ENCODE measurements around the gene PLAU.
A peak's percentile ranks its signal among the peaks of the same experiment; 100 is the strongest.
"Not testable (repeated sequence)": the region's sequence is repeated elsewhere in the genome, so short reads cannot be mapped to it uniquely, and the experiment has no call there.

The PLAU gene

DNA sequence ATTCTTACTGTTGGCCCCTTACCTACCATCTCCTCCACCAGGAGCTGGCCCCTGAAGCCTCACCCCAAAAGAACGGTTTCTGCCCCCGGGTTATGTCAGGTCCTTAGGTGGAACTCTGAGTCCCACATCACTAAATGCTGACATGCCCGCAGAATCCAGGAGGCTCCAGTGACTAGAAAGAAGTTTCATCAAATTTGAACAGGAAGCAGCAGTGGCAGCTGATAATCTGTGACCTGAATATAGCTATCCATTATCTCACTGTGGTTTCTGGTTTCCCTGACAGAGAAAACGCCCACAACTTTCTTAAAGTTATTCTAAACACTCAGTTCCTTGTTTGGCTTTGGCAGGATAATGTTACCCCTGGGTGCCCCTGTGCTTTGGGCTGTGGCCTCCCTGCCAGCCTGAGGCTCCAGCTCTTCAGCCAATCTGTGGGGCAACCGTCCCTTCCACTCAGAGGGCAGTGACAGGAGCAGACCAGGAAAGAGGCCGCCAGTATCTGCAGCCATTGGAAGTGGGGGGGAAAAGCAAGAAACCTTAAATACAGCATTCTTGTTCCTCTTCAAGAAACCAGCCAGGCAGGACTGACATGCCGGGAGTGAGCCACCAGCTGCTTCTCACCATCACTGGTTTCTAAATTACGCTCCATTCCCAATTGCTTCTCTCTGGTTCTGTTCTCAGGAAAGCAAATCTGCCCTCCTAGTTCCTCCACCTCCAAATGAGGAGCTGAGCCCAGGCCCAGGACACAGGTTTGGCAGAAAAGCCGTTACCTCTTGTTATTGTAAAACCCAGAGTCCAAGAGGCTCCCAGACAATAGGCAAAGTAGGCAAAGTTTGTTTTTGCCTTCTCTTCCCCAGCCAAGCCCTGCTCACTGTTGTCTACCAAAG lies 45.8 kb downstream of the PLAU start:
- peak; percentile 57 for DNase-seq

DNA sequence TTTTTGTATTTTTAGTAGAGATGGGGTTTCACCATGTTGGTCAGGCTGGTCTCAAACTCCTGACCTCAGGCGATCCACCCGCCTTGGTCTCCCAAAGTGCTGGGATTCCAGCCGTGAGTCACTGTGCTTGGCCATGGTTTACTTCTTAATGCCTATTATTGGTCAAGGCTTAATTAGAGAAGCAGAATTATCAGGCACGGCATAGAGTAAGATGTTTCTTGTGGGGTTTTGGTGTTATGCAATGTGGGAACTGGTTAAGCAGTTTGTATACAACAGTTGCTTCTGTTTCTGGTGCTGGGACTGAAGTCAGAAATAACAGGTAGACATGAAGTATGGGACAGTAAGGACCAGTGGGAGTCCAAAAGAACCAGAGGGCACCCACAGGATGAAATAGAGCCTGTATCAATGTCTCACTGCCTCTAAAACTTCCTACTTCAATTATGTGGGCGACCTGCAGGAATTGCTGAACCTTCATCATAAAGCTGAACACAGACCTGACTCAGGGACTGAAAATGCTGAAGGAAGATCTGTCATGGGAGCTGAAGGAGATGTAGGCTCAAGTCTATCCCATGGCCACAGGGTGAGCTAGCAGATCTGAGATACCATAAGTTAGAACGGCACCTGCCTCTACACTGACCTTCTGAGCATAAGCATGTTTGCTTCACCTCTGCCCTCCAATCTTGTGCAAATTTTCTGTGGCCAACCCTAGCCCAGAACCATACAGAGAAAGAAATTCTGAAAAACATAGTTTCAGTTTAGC lies 48.7 kb downstream of the PLAU start:
- no peak for DNase-seq

- DNase-seq: no peak
Observed at GRCh38 chr10:73962386-73962785, 51.5 kb downstream of the PLAU start.

DNA sequence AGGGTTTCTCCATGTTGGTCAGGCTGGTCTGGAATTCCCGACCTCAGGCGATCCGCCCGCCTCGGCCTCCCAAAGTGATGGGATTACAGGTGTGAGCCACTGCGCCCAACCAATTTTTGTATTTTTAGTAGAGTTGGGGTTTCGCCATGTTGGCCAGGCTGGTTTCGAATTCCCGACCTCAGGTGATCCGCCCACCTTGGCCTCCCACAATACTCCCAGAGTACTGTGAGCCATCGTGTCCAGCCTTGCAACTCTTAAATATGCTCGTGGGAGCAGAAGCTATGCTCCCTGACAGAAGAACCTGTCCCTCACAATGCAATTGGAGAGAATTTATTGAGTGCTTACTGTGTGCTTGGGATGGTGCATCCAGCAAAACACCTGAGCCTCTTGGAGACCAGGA lies 52.6 kb downstream of the PLAU start:
- not testable (repeated sequence) for DNase-seq

GRCh38 chr10:73964743-73965142 lies 53.8 kb downstream of the PLAU start:
- no peak for DNase-seq

- DNase-seq: not testable (repeated sequence)
Observed at GRCh38 chr10:73965267-73965889, 54.4 kb downstream of the PLAU start.

GRCh38 chr10:73965890-73966768 lies 55.2 kb downstream of the PLAU start:
- no peak for DNase-seq

DNA sequence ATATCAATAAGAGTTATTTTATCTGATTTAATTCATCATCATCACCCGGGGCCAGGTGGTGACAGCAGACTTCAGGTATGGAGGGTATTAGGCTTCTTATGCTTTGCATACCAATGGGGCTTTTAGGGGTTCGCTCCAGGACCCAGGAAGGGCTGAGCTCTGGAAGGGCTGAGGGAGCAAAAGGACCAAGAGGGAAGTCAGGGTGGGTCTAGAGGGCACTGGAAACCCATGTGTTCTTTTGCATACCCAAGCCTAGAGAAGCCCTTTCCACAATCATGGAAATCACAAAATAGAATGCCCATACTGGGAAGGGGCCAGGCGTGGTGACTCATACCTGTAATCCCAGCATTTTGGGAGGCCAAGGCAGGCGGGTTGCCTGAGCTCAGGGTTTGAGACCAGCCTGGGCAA lies 56.1 kb downstream of the PLAU start:
- no peak for DNase-seq
